ENCODE data around the gene KPRP.

The KPRP gene

GRCh38 chr1:152747831-152748230 lies 10.0 kb upstream of the KPRP start:
- H3K9me3 ChIP-seq (ENCODE audit: control insufficient read depth, low read depth, low read length): peaks cover 59% of the 10 kb centered on the region

GRCh38 chr1:152752225-152752624 lies 5.6 kb upstream of the KPRP start:
- H3K4me1 ChIP-seq (ENCODE audit: control insufficient read depth, low read depth, low read length): no peaks in the 10 kb centered on the region
- H3K4me3 ChIP-seq (ENCODE audit: low read length): no peak overlapping the region
- H3K27me3 ChIP-seq (ENCODE audit: control insufficient read depth, insufficient read depth, low read length): no peaks in the 10 kb centered on the region
- H3K9me3 ChIP-seq (ENCODE audit: control insufficient read depth, low read depth, low read length): peaks cover 64% of the 10 kb centered on the region
- no peak overlapping the region for H3K27ac ChIP-seq (ENCODE audit: low read length)
- no peaks in the 10 kb centered on the region for H3K36me3 ChIP-seq (ENCODE audit: control insufficient read depth, low read depth, low read length)
- H3K9ac ChIP-seq (ENCODE audit: low read length): no peak overlapping the region

More at GRCh38 chr1:152747831-152748230, 10.0 kb upstream of the KPRP start:
- no peaks in the 10 kb centered on the region for H3K4me1 ChIP-seq (ENCODE audit: control insufficient read depth, low read depth, low read length)
- no peaks in the 10 kb centered on the region for H3K27me3 ChIP-seq (ENCODE audit: control insufficient read depth, insufficient read depth, low read length)
- no peaks in the 10 kb centered on the region for H3K36me3 ChIP-seq (ENCODE audit: control insufficient read depth, low read depth, low read length)
- H3K4me3 ChIP-seq (ENCODE audit: low read length): no peak overlapping the region
- no peak overlapping the region for H3K27ac ChIP-seq (ENCODE audit: low read length)
- no peak overlapping the region for H3K9ac ChIP-seq (ENCODE audit: low read length)

GRCh38 chr1:152753586-152753985 lies 4.2 kb upstream of the KPRP start:
- Histone ChIP-seq H3K9ac (ENCODE audit: low read length) (no peak overlapping the region), H3K4me1 (ENCODE audit: control insufficient read depth, low read depth, low read length) (no peaks in the 10 kb centered on the region), H3K27ac (ENCODE audit: low read length) (no peak overlapping the region), H3K4me3 (ENCODE audit: low read length) (no peak overlapping the region), H3K9me3 (ENCODE audit: control insufficient read depth, low read depth, low read length) (peaks cover 70% of the 10 kb centered on the region), H3K27me3 (ENCODE audit: control insufficient read depth, insufficient read depth, low read length) (no peaks in the 10 kb centered on the region), H3K36me3 (ENCODE audit: control insufficient read depth, low read depth, low read length) (no peaks in the 10 kb centered on the region)

- Histone ChIP-seq H3K4me3 (ENCODE audit: low read length) (no peak overlapping the region), H3K4me1 (ENCODE audit: control insufficient read depth, low read depth, low read length) (no peaks in the 10 kb centered on the region), H3K27ac (ENCODE audit: low read length) (no peak overlapping the region), H3K27me3 (ENCODE audit: control insufficient read depth, insufficient read depth, low read length) (no peaks in the 10 kb centered on the region), H3K36me3 (ENCODE audit: control insufficient read depth, low read depth, low read length) (no peaks in the 10 kb centered on the region), H3K9ac (ENCODE audit: low read length) (no peak overlapping the region), H3K9me3 (ENCODE audit: control insufficient read depth, low read depth, low read length) (peaks cover 75% of the 10 kb centered on the region)
Measured at GRCh38 chr1:152756872-152757271, 953 bp upstream of the KPRP start.

- peaks cover 79% of the 10 kb centered on the region for H3K9me3 ChIP-seq (ENCODE audit: control insufficient read depth, low read depth, low read length)
- H3K27me3 ChIP-seq (ENCODE audit: control insufficient read depth, insufficient read depth, low read length): no peaks in the 10 kb centered on the region
- no peaks in the 10 kb centered on the region for H3K4me1 ChIP-seq (ENCODE audit: control insufficient read depth, low read depth, low read length)
- no peak overlapping the region for H3K4me3 ChIP-seq (ENCODE audit: low read length)
- H3K9ac ChIP-seq (ENCODE audit: low read length): no peak overlapping the region
- H3K27ac ChIP-seq (ENCODE audit: low read length): no peak overlapping the region
- no peaks in the 10 kb centered on the region for H3K36me3 ChIP-seq (ENCODE audit: control insufficient read depth, low read depth, low read length)
Measured at GRCh38 chr1:152758636-152759035, 811 bp downstream of the KPRP start.

GRCh38 chr1:152759453-152760173 lies 1.8 kb downstream of the KPRP start:
- H3K9me3 ChIP-seq (ENCODE audit: control insufficient read depth, low read depth, low read length): peaks cover 79% of the 10 kb centered on the region

GRCh38 chr1:152760551-152761190 lies 2.8 kb downstream of the KPRP start:
- no peak overlapping the region for H3K9ac ChIP-seq (ENCODE audit: low read length)
- H3K27me3 ChIP-seq (ENCODE audit: control insufficient read depth, insufficient read depth, low read length): no peaks in the 10 kb centered on the region
- no peaks in the 10 kb centered on the region for H3K36me3 ChIP-seq (ENCODE audit: control insufficient read depth, low read depth, low read length)
- peaks cover 79% of the 10 kb centered on the region for H3K9me3 ChIP-seq (ENCODE audit: control insufficient read depth, low read depth, low read length)
- no peaks in the 10 kb centered on the region for H3K4me1 ChIP-seq (ENCODE audit: control insufficient read depth, low read depth, low read length)
- H3K27ac ChIP-seq (ENCODE audit: low read length): no peak overlapping the region
- H3K4me3 ChIP-seq (ENCODE audit: low read length): no peak overlapping the region

More at GRCh38 chr1:152759453-152760173, 1.8 kb downstream of the KPRP start:
- Histone ChIP-seq H3K27me3 (ENCODE audit: control insufficient read depth, insufficient read depth, low read length) (no peaks in the 10 kb centered on the region), H3K4me3 (ENCODE audit: low read length) (no peak overlapping the region), H3K4me1 (ENCODE audit: control insufficient read depth, low read depth, low read length) (no peaks in the 10 kb centered on the region), H3K36me3 (ENCODE audit: control insufficient read depth, low read depth, low read length) (no peaks in the 10 kb centered on the region), H3K9ac (ENCODE audit: low read length) (no peak overlapping the region), H3K27ac (ENCODE audit: low read length) (no peak overlapping the region)

- Histone ChIP-seq H3K9me3 (ENCODE audit: control insufficient read depth, low read depth, low read length) (peaks cover 81% of the 10 kb centered on the region), H3K27me3 (ENCODE audit: control insufficient read depth, insufficient read depth, low read length) (no peaks in the 10 kb centered on the region), H3K27ac (ENCODE audit: low read length) (no peak overlapping the region), H3K36me3 (ENCODE audit: control insufficient read depth, low read depth, low read length) (no peaks in the 10 kb centered on the region), H3K4me3 (ENCODE audit: low read length) (no peak overlapping the region), H3K4me1 (ENCODE audit: control insufficient read depth, low read depth, low read length) (no peaks in the 10 kb centered on the region), H3K9ac (ENCODE audit: low read length) (no peak overlapping the region)
Measured at GRCh38 chr1:152761609-152762213, 3.9 kb downstream of the KPRP start.

- H3K9ac ChIP-seq (ENCODE audit: low read length): no peak overlapping the region
- H3K9me3 ChIP-seq (ENCODE audit: control insufficient read depth, low read depth, low read length): peaks cover 70% of the 10 kb centered on the region
- no peak overlapping the region for H3K27ac ChIP-seq (ENCODE audit: low read length)
- no peaks in the 10 kb centered on the region for H3K4me1 ChIP-seq (ENCODE audit: control insufficient read depth, low read depth, low read length)
- H3K4me3 ChIP-seq (ENCODE audit: low read length): no peak overlapping the region
- H3K27me3 ChIP-seq (ENCODE audit: control insufficient read depth, insufficient read depth, low read length): no peaks in the 10 kb centered on the region
- no peaks in the 10 kb centered on the region for H3K36me3 ChIP-seq (ENCODE audit: control insufficient read depth, low read depth, low read length)
Measured at GRCh38 chr1:152768847-152769533, 11.2 kb downstream of the KPRP start.

- Histone ChIP-seq H3K27ac (ENCODE audit: low read length) (no peak overlapping the region), H3K4me3 (ENCODE audit: low read length) (no peak overlapping the region), H3K36me3 (ENCODE audit: control insufficient read depth, low read depth, low read length) (no peaks in the 10 kb centered on the region), H3K4me1 (ENCODE audit: control insufficient read depth, low read depth, low read length) (no peaks in the 10 kb centered on the region), H3K27me3 (ENCODE audit: control insufficient read depth, insufficient read depth, low read length) (no peaks in the 10 kb centered on the region), H3K9me3 (ENCODE audit: control insufficient read depth, low read depth, low read length) (peaks cover 68% of the 10 kb centered on the region), H3K9ac (ENCODE audit: low read length) (no peak overlapping the region)
Measured at GRCh38 chr1:152770411-152770810, 12.6 kb downstream of the KPRP start.

GRCh38 chr1:152774875-152775274 lies 17.1 kb downstream of the KPRP start, which contains the start of gene LCE1F:
LCE1F (plus strand) TSS chr1:152775140; CDS start chr1:152776372, 1,232 bp downstream.
- Histone ChIP-seq H3K27ac (ENCODE audit: low read length) (no peak within 1 kb of the TSS), H3K27me3 (ENCODE audit: control insufficient read depth, insufficient read depth, low read length) (no peaks in the 10 kb centered on the region), H3K4me1 (ENCODE audit: control insufficient read depth, low read depth, low read length) (no peaks in the 10 kb centered on the region), H3K9me3 (ENCODE audit: control insufficient read depth, low read depth, low read length) (peaks cover 65% of the 10 kb centered on the region), H3K9ac (ENCODE audit: low read length) (no peak within 1 kb of the TSS), H3K36me3 (ENCODE audit: control insufficient read depth, low read depth, low read length) (no peaks in the 10 kb centered on the region), H3K4me3 (ENCODE audit: low read length) (no peak within 1 kb of the TSS)
